Measurements from ENCODE around the gene GNB2. TPM values are rescaled to one million over a fixed set of nuclear protein-coding genes. Genes with fewer than 3 reads are reported as not detected.
"Not testable (repeated sequence)": the region's sequence is repeated elsewhere in the genome, so short reads cannot be mapped to it uniquely, and the experiment has no call there.

GNB2 gene
- total RNA-seq, 2 donors from 2014 or later: 292 to 312 TPM

DNA sequence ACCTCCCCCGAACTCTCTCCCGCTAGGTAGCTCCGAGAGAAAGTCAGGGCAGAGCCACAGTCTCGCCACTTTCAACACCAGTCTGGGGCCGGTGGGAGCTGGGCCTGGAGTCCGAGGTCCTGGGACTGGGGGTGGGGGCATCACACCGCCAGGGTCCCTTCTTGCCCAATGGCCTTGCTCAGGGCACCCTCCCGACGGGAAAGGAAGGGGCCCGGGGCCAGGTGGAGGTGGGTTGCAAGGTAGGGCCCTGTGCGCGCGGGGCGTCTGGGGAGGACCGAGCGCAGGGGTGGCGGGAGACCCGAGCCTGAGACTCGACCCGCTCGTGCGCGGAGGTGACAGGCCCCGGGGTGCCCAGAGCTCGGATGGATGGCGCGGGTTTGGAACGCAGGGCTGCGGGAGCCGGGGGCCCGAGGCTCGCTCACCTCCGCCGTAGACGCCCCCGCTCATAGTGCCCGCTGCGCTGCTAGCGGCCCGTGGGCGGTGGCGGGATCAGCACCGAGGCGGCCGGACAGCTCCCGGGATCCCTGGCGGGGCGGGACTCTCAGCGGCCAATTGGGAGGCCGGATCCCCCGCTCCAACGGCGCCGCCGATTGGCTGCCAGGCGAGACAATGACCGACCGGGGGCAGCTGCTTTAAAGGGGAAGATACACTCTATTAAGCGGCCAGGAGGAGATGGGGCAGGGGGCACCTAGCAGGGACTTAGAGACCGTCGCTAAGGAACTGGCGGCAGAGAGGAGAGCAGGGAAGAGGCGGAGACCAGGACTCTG lies 17.4 kb upstream of the GNB2 start, which contains the start of gene ACTL6B:
Gene ACTL6B, minus strand, starts transcription at position 541 of the 767 bp plus-strand sequence. Its CDS starts 94 bp downstream, at position 447.
- no peak within 1 kb of the TSS for H3K27ac ChIP-seq
- peaks cover 18% of the 10 kb centered on the region for H3K27me3 ChIP-seq
- H3K4me1 ChIP-seq: no peaks in the 10 kb centered on the region
- no peaks in the 10 kb centered on the region for H3K36me3 ChIP-seq
- intact Hi-C loops (cut with DNase I): no loop called here
- TF ChIP-seq, protein P1, sequence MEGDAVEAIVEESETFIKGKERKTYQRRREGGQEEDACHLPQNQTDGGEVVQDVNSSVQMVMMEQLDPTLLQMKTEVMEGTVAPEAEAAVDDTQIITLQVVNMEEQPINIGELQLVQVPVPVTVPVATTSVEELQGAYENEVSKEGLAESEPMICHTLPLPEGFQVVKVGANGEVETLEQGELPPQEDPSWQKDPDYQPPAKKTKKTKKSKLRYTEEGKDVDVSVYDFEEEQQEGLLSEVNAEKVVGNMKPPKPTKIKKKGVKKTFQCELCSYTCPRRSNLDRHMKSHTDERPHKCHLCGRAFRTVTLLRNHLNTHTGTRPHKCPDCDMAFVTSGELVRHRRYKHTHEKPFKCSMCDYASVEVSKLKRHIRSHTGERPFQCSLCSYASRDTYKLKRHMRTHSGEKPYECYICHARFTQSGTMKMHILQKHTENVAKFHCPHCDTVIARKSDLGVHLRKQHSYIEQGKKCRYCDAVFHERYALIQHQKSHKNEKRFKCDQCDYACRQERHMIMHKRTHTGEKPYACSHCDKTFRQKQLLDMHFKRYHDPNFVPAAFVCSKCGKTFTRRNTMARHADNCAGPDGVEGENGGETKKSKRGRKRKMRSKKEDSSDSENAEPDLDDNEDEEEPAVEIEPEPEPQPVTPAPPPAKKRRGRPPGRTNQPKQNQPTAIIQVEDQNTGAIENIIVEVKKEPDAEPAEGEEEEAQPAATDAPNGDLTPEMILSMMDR (IDR thresholded peaks at IDR 0.05): no peak
- no peaks in the 10 kb centered on the region for H3K9me3 ChIP-seq
- H3K9ac ChIP-seq (ENCODE audit: low read depth in 2 of 2, low read length in 2 of 2): no peak within 1 kb of the TSS
- DNase-seq: peak; percentile 57
- H3K4me3 ChIP-seq: no peak within 1 kb of the TSS

DNA sequence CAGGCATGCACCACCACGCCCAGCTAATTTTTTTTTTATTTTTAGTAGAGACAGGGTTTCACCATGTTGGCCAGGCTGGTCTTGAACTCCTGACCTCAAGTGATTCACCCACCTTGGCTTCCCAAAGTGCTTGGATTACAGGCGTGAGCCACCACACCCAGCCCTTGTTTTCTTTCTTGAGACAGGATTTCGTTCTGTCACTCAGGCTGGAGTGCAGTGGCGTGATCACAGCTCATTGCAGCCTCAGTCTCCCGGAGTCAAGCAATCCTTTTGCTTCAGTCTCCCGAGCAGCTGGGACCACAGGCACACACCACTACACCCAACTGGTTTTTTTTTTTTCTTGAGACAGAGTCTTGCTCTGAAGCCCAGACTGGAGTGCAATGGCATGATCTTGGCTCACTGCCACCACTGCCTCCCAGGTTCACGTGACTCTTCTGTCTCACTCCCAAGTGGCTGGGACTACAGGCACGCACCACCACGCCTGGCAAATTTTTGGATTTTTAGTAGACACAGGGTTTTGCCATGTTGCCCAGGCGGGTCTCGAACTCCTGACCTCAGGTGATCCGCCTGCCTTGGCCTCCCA lies 11.3 kb upstream of the GNB2 start:
- H3K9ac ChIP-seq (ENCODE audit: low read depth in 2 of 2, low read length in 2 of 2); H3K27ac ChIP-seq; intact Hi-C loops (cut with DNase I); H3K4me1 ChIP-seq; H3K27me3 ChIP-seq; H3K36me3 ChIP-seq; H3K9me3 ChIP-seq; H3K4me3 ChIP-seq; DNase-seq: not testable (repeated sequence)

DNA sequence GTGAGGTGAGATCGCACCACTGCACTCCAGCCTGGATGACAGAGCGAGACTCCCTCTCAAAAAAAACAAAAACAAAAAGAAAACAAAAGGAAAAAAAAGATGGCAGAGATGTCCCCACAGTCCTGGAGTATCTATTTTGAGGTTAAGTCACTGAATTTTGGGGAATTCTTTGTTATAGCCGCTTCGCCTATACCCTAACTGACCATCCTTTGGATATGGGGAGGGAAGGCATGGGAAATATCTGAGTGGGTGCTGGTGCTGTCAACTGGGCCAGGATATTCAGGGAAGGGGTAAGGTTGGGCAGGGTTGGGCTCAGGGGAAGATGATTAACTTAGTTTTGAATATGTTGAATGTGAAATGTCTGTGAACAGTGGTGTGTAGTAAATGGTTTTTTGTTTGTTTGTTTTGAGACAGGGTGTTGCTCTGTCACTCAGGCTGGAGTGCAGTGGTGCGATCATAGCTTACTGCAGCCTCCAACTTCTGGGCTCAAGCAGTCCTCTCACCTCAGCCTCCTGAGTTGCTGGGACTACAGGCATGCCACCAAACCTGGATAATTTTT lies 8.3 kb upstream of the GNB2 start:
- TF ChIP-seq, protein P1 (IDR thresholded peaks at IDR 0.05): no peak

DNA sequence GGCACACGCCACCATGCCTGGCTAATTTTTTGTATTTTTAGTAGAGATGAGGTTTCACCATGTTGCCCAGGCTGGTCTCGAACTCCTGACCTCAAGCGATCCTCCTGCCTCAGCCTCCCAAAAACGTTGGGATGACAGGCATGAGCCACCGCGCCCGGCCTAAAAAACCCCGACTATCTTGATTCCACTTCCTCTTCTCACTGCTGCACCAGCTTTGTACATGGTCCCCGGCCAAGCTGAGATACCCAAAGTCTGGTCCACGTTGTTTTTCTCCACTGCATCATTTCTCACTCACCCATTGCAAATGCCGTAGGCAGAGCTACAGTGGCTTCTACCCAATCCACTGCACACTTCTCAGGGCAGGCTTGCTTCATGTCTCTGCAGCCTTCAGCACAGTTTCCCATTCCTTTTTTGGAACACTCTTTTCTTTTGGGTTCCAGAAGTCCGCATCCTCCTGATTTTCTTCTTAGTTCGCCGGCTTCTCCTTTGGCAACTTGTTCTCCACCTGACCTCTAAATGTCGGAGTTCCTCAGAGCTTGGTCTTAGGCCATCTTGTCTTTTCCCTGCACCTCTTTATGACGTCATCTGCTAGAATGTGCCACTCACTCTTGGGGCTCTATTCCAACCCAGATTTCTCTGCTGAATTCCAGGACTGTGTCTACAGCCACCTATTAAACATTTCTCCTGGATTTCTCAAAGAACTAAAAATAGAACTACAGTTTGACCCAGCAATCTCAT lies 6.0 kb upstream of the GNB2 start:
- DNase-seq: no peak
- Histone ChIP-seq H3K36me3 (no peaks in the 10 kb centered on the region), H3K27ac (no peak overlapping the region), H3K4me3 (no peak overlapping the region), H3K9me3 (no peaks in the 10 kb centered on the region), H3K27me3 (no peaks in the 10 kb centered on the region), H3K4me1 (no peaks in the 10 kb centered on the region), H3K9ac (ENCODE audit: low read depth in 2 of 2, low read length in 2 of 2) (no peak overlapping the region)
- intact Hi-C loops (cut with DNase I): no loop called here
- TF ChIP-seq, protein P1 (IDR thresholded peaks at IDR 0.05): no peak

More for the DNA sequence above, 8.3 kb upstream of the GNB2 start:
- no peak overlapping the region for H3K9ac ChIP-seq (ENCODE audit: low read depth in 2 of 2, low read length in 2 of 2)
- intact Hi-C loops (cut with DNase I): no loop called here
- H3K27me3 ChIP-seq: no peaks in the 10 kb centered on the region
- no peaks in the 10 kb centered on the region for H3K4me1 ChIP-seq
- no peak overlapping the region for H3K27ac ChIP-seq
- no peaks in the 10 kb centered on the region for H3K36me3 ChIP-seq
- no peak for DNase-seq
- no peaks in the 10 kb centered on the region for H3K9me3 ChIP-seq
- no peak overlapping the region for H3K4me3 ChIP-seq

DNA sequence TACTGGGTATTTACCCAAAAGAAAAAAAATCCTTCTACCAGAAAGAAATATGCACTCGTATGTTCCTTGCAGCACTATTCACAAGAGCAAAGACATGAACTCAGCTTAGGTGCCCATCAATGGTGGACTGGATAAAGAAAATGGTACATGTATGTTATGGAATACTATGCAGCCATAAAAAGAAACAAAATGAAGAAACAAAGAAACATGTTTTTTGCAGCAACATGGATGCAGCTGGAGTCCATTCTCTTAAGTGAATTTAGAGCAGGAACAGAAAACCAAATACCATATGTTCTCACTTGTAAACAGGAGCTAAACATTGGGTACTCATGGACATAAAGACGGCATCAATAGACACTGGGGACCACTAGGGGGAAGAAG lies 5.5 kb upstream of the GNB2 start:
- H3K4me3 ChIP-seq: no peak overlapping the region
- H3K36me3 ChIP-seq: no peaks in the 10 kb centered on the region
- H3K9ac ChIP-seq (ENCODE audit: low read depth in 2 of 2, low read length in 2 of 2): no peak overlapping the region
- no peaks in the 10 kb centered on the region for H3K27me3 ChIP-seq
- TF ChIP-seq, protein P1 (IDR thresholded peaks at IDR 0.05): no peak
- H3K4me1 ChIP-seq: no peaks in the 10 kb centered on the region
- no peak for DNase-seq
- intact Hi-C loops (cut with DNase I): no loop called here
- no peaks in the 10 kb centered on the region for H3K9me3 ChIP-seq
- H3K27ac ChIP-seq: no peak overlapping the region

DNA sequence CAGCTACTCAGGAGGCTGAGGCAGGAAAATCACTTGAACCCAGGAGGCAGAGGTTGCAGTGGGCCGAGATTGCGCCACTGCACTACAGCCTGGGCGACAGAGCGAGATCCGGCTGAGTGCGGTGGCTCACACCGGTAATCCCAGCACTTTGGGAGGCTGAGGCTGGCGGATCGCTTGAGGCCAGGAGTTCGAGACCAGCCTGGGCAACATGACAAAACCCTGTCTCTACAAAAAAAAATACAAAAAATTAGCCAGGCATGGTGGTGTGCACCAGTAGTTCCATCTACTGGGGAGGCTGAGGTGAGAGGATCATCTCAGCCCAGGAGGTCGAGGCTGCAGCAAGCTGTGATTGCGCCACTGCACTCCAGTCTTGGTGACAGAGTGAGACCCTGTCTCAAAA lies 4.4 kb upstream of the GNB2 start:
- H3K4me1 ChIP-seq; H3K9me3 ChIP-seq; H3K27me3 ChIP-seq; H3K27ac ChIP-seq; H3K9ac ChIP-seq (ENCODE audit: low read depth in 2 of 2, low read length in 2 of 2); DNase-seq; H3K4me3 ChIP-seq; intact Hi-C loops (cut with DNase I); H3K36me3 ChIP-seq: not testable (repeated sequence)
